GM18867 (cell line): ENCODE data around the gene NKD1.

Experiments
- ATAC-seq: cut with Tn5 transposase; IDR thresholded peaks from one replicate; pipeline ENCODE4 v1.9.1; 2021; ENCODE audit warnings: mild to moderate bottlenecking, moderate library complexity; ENCODE audit not compliant: unreplicated experiment

Gene NKD1

DNA sequence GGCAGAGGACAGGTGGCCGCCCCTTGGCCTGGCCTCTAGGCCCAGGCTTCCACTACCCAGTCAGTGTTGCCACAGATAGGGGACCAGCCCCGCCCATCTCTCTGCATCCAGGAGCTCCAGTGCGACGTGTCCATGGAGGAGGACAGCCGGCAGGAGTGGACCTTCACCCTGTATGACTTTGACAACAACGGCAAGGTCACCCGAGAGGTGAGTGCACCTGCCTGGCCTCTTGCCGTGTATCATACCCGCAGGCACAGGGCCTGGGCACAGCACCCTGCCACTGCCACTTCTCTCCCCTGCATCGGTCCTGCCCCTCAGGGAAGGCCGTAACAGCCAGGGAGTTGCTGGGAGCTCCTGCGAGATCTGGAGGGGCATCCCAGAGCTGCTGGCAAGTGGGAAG lies 77.2 kb downstream of the NKD1 start:
- ATAC-seq = no peak

DNA sequence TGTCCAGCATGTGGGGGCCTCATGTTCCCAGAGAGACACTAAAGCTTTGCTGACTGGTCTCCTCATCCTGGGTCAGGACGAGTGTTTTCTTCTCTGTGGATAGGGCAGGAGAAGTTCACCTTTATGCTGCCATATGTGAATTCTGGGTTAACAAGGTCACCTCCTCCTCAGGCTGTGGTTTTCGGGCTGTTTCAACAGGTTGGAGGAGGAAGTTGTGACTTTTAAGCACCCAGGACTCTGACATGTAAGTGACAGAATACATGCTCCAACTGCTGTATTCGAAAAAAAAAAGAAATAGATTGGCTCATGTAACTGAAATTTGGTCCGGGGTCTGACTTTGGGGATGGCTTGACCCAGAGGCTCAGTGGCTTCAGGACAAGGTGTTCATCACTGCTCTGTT lies 78.7 kb downstream of the NKD1 start:
- ATAC-seq = no peak

DNA sequence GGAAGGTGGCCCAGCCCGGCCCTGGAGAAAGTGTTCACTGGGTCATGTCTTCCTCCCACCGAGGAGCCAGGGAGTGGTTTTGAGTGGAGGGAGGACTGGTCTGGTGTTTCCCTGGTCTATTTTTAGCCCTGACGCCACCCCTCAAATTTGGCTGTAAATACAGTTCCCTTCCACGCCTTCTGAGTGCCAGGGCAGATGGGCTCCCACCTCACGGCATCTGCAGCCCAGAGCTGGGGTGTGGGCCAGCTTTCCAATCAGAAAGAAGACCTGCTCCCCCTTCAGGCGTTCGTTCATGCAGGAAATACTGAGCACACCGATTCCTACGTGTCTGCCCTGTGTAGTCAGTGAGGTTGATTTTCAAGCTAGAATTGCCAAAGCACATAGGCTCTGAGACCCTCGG lies 79.2 kb downstream of the NKD1 start:
- no peak for ATAC-seq

- ATAC-seq = no peak
Observed at GRCh38 chr16:50628156-50628802, 80.1 kb downstream of the NKD1 start.

DNA sequence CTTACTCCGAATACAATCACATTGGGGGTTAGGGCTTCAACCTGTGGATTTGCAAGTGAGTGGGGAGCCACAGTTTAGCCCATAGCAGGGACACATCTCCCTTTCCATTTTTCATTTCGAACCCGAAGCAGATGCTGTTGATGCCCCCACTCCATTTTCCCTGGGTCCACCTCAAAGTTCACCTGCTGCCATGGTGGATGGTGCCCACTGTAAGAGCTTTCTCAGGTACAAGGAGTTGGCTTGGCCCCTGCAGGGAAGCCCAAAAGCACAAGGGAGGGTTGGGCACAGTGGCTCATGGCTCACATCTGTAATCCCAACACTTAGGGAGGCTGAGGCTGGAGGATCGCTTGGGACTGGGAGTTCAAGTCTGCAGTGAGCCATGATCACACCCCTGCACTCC lies 81.1 kb downstream of the NKD1 start:
- ATAC-seq = no peak

DNA sequence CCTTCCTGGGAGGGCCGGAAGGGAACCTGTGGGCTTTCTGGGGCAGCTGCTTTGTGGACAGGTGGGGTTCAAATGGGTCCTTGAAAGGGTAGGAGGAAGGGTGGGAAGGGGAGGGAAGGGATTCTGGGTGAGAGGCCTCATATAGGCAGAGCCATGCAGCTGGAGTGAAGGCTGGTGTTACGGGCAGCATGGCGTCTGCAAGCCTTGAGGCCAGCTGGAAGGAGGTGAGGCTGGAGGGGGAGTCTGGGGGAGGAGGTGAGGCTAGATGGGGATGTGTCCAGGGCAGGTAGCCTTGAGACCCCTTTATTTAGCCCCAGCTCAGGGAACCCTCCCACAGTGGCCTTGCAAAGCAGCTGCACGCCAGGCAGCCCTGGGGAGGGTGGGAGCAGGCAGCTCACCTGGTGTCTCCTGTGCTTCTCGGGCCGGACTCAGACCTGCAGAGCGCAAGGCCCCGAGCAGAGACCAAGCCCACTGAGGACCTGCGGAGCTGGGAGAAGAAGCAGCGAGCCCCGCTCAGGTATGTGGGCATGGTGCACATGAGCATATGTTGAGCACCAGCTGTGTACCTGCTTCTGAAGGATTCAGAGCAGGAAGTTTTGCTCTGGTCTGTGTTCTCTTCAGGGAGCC lies 82.3 kb downstream of the NKD1 start:
- ATAC-seq = no peak

GRCh38 chr16:50631249-50631984 lies 83.2 kb downstream of the NKD1 start:
- ATAC-seq = no peak

- ATAC-seq = no peak
Observed at GRCh38 chr16:50631985-50632576, 83.9 kb downstream of the NKD1 start.

DNA sequence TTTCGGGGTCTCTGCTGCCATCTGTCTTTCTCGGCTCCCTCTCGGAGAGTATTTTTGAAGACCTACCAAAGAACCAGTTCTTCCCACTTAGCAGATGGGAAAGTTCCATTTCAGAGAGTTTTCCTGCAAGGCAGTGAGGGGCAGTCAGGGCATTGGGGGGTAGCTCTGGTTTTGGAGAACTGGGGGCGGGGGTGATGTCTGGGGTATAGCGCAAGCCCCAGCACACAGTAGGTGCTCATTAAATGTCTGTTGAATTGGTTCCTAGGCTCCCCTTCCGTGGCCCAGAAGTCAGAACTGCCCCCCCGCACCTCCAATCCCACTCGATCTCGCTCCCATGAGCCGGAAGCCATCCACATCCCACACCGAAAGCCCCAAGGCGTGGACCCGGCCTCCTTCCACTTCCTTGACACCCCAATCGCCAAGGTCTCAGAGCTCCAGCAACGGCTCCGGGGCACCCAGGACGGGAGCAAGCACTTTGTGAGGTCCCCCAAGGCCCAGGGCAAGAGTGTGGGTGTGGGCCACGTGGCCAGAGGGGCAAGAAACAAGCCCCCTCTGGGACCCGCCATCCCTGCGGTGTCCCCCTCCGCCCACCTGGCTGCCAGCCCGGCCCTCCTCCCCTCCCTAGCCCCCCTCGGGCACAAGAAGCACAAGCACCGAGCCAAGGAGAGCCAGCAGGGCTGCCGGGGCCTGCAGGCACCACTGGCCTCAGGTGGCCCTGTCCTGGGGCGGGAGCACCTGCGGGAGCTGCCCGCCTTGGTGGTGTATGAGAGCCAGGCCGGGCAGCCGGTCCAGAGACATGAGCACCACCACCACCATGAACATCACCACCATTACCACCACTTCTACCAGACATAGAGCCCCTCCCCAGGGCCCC lies 85.0 kb downstream of the NKD1 start:
- no peak for ATAC-seq

DNA sequence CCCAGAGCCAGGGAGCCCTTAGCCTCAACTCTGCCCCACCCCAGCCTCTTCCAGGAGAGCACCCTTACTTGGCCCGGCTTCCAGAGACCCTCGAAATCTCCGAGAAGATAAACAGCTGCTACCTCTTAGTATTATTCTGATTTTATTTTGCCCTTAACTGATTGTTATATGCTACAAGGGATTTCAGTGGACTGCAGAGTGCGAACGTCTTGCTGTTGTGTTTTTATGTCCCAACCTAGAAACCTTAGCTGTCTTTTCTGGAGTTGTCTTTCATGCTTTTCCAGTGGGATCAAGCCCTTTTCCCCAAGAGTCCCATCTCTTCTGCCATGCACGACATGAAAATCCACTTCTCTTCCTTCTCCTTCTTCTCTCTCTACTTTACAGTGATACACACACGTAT lies 85.9 kb downstream of the NKD1 start:
- ATAC-seq = no peak

DNA sequence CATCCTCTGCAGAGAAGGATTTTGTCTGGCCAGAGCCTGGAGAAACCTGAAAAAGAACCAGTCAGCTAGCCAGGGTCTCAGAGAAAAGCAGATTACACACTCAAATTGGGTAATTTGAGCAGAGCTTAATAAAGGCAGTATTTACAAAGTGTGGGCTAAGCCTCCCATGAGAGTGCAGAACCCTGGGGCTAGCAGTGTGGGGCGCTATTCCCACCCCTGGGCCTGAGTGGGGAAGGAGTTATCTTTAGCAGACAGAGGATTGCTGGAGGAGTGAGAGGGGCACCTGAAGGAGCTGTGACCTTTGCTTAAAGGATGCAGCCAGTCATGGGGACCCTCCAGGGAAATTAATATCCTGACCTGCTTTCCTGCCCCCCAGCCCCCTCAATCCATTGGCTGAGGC lies 86.8 kb downstream of the NKD1 start:
- no peak for ATAC-seq

DNA sequence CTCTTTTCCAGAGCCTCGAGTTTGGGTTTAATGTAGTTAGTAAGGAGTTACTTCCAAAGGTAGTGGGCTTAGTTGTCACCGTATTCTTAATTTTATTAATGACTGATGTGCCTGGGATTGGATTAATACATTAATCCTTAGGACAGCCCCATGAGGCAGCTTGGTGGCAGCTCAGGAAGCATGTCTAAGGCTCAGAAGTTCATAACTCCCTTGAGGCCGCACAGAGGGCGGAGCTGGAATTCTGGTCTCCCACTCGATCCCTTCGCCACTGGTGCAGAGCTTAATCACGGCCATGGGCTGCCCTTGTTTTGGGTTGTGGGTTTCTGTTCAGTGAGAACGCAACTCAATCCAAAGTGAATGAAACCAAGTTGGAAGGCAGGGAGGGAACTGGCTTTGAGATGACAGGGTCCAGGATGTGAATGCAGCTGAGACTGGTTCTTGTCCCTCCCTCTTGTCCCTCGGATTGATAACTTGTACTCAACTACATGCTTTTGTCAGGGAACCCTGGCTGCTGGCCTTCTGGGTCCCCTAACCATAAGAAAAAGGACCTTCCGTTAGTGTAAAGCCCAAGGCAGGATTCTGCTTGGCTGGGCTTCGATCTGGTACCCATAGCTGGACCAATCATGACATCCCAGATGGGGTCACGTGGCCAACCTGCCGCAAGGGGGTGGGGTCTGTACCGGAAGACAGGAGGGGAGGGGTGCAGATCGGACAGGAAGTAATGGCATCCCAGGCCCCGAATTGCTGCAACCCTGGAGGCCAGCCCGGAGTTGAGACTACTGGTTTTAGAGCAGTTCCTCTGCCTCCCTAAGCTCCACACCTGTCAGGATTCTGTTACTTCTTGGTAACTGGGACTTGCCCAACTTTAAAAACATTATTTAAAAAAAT lies 87.6 kb downstream of the NKD1 start:
- no peak for ATAC-seq

- ATAC-seq = no peak
Observed at GRCh38 chr16:50636753-50637374, 88.7 kb downstream of the NKD1 start.

GRCh38 chr16:50637716-50638602 lies 89.8 kb downstream of the NKD1 start:
- ATAC-seq = no peak

- ATAC-seq = no peak
Observed at GRCh38 chr16:50638816-50639670, 90.8 kb downstream of the NKD1 start.

- no peak for ATAC-seq
Observed at GRCh38 chr16:50640391-50640790, 92.2 kb downstream of the NKD1 start.
